Activated T-helper 1 cell treated with anti-CD3 and anti-CD28 coated beads, Interleukin-12 subunit alpha, Interleukin-12 subunit beta, Interleukin-2, Interleukin-4 antibody, amounts not matched to agents 30 ng/mL and 10 ng/mL and 1 ng/mL, durations not matched to agents 14 hours and 24 hours and 36 hours (primary cell): ENCODE results near the gene EP400. TPM values are rescaled to one million over a fixed set of nuclear protein-coding genes. Genes with fewer than 3 reads are reported as not detected.

Source experiments
- DNase-seq: peaks from one replicate; pipeline ENCODE4 v3.0.0; 2021; ENCODE audit warnings: low spot score
- H3K27ac Mint-ChIP-seq: one replicate; pipeline ENCODE4 v1.8.0; 2021; ENCODE audit warnings: mild to moderate bottlenecking, mixed read lengths
- H3K27me3 Mint-ChIP-seq: one replicate; pipeline ENCODE4 v1.8.0; 2022; ENCODE audit warnings: mild to moderate bottlenecking, moderate library complexity, mixed read lengths; ENCODE audit not compliant: insufficient read depth
- H3K36me3 Mint-ChIP-seq: one replicate; pipeline ENCODE4 v1.8.0; 2021; ENCODE audit warnings: low read depth, mixed read lengths
- H3K4me1 Mint-ChIP-seq: one replicate; pipeline ENCODE4 v1.8.0; 2021; ENCODE audit warnings: low read depth, mixed read lengths
- H3K4me3 Mint-ChIP-seq: one replicate; pipeline ENCODE4 v1.8.0; 2021; ENCODE audit warnings: mild to moderate bottlenecking, moderate library complexity, mixed read lengths
- H3K9me3 Mint-ChIP-seq: one replicate; pipeline ENCODE4 v1.8.0; 2021; ENCODE audit warnings: mixed read lengths
- intact Hi-C: fragments of 100-400 bp; cut with micrococcal nuclease; formaldehyde crosslinking; loops from one replicate; pipeline ENCODE4 v1.15.1; 2024
- total RNA-seq: library from RNA; stranded (reverse); gene quantifications from 2 replicates; pipeline ENCODE4 v1.2.3, GENCODE V29; 2022

EP400 gene
- total RNA-seq, 1 donor from 2014 or later = 66.6 TPM

DNA sequence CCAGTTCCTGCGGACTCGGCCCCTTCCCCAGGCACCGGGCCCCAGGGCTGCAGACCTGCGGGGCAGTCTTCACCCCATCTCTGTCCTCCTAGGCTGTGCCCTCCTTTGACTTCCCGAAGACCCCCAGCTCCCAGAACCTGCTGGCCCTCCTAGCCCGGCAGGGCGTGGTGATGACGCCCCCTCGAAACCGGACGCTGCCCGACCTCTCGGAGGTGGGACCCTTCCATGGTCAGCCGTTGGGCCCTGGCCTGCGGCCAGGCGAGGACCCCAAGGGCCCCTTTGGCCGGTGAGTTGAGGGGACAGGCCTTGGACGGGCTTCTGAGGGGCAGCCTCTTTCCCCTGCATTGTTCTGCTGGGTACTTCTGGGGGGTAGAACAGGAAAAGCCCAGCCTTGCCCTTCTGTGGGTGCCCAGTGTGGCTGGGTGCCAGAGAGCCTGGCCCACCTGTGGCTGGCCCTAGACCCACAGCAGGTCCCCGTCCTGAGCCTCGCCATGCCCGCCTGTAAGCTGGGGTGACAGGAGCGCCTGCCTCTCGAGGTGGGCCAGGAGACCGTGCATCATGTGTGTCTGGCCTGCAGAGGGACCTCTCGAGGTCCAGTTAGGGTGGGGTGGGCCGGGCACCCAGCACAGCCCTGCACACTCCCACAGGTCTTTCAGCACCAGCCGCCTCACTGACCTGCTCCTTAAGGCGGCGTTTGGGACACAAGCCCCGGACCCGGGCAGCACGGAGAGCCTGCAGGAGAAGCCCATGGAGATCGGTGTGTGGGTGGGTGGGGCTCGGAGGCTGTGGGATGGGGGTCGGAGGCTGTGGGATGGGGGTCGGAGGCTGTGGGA, 33.2 kb upstream of the EP400 start:
- H3K4me1 Mint-ChIP-seq = no peaks in the 10 kb centered on the region
- DNase-seq = no peak
- H3K4me3 Mint-ChIP-seq = no peak overlapping the region
- H3K27ac Mint-ChIP-seq = no peak overlapping the region
- no peaks in the 10 kb centered on the region for H3K27me3 Mint-ChIP-seq
- intact Hi-C loops = no loop called here
- H3K36me3 Mint-ChIP-seq = no peaks in the 10 kb centered on the region
- no peaks in the 10 kb centered on the region for H3K9me3 Mint-ChIP-seq

DNA sequence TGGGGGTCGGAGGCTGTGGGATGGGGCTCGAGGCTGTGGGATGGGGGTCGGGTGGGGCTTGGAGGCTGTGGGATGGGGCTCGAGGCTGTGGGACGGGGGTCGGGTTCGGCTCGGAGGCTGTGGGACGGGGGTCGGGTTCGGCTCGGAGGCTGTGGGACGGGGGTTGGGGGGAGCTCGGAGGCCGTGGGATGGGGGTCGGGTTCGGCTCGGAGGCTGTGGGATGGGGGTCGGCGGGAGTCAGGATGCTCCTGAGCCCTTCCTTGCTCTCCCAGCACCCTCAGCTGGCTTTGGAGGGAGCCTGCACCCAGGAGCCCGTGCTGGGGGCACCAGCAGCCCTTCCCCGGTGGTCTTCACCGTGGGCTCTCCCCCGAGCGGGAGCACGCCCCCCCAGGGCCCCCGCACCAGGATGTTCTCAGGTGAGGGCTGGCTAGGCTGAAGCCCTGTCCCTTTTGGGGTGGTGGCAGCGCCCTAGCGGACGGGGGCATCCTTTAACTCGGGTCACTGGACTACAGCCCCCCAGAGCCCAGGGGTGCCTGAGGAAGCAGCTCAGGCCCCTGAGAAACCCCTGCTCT, 32.5 kb upstream of the EP400 start:
- Mint-ChIP-seq H3K4me1 (no peaks in the 10 kb centered on the region), H3K36me3 (no peaks in the 10 kb centered on the region), H3K27ac (no peak overlapping the region), H3K4me3 (no peak overlapping the region), H3K27me3 (no peaks in the 10 kb centered on the region), H3K9me3 (no peaks in the 10 kb centered on the region)
- intact Hi-C loops = no loop called here
- no peak for DNase-seq

DNA sequence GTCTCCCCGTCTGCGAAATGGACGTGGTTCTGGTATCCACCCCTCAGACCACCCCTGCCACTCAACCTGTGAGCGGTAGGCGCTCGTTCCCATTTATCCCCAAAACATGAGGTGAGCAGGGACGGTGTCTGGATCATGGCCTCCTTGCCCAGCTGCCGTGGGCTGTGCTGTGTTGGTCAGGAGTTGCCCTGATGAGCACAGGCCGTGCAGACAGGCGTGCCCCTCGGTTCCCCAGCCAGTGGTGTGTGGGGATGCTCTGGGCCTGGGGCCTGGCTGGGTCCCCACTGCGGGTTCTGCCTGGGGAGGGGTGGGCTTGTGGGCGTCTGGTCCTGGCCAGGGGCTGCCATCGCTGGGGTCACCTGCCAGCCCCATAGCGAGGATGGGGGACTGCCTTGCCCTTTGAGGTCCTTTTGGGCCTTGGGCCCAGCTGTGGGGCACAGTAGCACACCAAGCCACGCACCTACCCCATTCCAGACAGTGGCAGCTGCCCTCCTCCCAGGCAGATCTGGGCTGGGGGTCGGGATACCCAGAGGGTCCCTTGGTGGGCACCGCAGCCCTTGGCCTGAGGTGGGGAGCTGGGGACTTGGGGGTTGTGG, 31.9 kb upstream of the EP400 start:
- Mint-ChIP-seq H3K36me3 (no peaks in the 10 kb centered on the region), H3K9me3 (no peaks in the 10 kb centered on the region), H3K4me1 (no peaks in the 10 kb centered on the region), H3K27me3 (no peaks in the 10 kb centered on the region), H3K4me3 (no peak overlapping the region), H3K27ac (no peak overlapping the region)
- DNase-seq = no peak
- intact Hi-C loops = no loop called here

DNA sequence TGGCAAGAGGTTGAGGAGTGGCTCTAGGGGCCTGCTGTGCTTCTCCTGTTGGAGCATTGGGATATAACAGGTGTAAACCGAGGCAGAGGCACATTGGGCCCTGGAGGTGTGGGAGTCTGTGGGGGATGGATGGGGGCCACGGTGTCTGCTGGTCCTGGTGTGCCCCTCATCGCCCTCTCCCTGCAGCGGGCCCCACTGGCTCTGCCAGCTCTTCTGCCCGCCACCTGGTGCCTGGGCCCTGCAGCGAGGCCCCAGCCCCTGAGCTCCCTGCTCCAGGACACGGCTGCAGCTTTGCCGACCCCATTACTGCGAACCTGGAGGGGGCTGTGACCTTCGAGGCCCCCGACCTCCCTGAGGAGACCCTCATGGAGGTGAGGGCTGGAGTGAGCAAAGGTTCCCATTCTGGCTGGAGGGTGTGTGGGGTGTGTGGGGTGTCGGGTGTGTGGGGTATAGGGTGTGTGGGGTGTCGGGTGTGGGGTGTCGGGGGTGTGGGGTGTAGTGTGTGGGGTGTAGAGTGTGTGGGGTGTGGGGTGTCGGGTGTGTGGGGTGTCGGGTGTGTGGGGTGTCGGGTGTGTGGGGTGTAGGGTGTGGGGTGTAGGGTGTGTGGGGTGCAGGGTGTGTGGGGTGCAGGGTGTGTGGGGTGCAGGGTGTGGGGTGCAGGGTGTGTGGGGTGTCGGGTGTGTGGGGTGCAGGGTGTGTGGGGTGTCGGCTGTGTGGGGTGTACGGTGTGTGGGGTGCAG, 31.3 kb upstream of the EP400 start:
- H3K4me1 Mint-ChIP-seq = no peaks in the 10 kb centered on the region
- H3K27ac Mint-ChIP-seq = no peak overlapping the region
- H3K4me3 Mint-ChIP-seq = no peak overlapping the region
- intact Hi-C loops = no loop called here
- H3K9me3 Mint-ChIP-seq = no peaks in the 10 kb centered on the region
- DNase-seq = no peak
- H3K27me3 Mint-ChIP-seq = no peaks in the 10 kb centered on the region
- no peaks in the 10 kb centered on the region for H3K36me3 Mint-ChIP-seq

DNA sequence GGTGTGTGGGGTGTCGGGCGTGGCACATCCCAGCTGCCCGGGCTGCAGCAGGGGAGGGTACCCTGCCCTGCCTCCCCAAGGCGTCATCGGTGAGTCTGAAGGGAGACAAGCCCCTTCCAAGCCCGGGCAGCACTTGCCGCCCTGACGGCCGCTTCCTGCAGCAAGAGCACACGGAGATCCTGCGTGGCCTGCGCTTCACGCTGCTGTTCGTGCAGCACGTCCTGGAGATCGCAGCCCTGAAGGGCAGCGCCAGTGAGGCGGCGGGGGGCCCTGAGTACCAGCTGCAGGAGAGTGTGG, 30.7 kb upstream of the EP400 start:
- Mint-ChIP-seq H3K27ac (no peak overlapping the region), H3K36me3 (no peaks in the 10 kb centered on the region), H3K9me3 (no peaks in the 10 kb centered on the region), H3K4me1 (no peaks in the 10 kb centered on the region), H3K4me3 (no peak overlapping the region), H3K27me3 (no peaks in the 10 kb centered on the region)
- DNase-seq = no peak
- intact Hi-C loops = no loop called here

DNA sequence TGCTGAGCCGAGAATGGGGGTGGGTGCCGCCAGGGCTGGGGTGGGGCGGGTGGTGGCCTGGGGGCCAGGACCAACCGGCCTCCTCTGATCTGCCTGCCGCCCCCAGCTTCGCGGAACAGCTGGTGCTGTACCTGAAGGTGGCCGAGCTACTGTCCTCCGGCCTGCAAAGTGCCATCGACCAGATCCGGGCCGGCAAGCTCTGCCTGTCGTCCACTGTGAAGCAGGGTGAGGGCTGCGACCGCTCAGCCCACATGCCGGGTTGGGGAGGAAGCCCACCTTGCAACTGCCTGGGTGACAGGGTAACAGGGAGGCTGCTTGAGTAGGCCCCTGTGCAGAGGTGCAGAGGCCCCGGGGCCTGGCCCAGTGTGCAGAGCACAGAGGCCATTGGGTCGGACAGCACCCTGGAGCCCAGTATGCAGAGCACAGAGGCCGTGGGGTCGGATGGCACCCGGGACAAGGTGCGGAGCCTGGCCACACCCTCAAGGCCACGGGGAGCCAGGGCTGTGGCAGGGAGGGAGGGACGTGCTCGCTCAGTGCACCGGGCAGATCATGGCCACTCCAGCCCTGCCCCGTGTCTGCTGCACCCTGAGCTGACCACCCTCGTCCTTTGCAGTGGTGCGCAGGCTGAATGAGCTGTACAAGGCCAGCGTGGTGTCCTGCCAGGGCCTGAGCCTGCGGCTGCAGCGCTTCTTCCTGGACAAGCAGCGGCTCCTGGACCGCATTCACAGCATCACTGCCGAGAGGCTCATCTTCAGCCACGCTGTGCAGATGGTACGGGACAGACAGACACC, 30.2 kb upstream of the EP400 start:
- no peaks in the 10 kb centered on the region for H3K27me3 Mint-ChIP-seq
- no peaks in the 10 kb centered on the region for H3K9me3 Mint-ChIP-seq
- H3K36me3 Mint-ChIP-seq = no peaks in the 10 kb centered on the region
- intact Hi-C loops = loop anchor here (10.0 kb wide), 1 partner anchor 265 kb away; no protein-coding TSS in a partner anchor
- H3K4me3 Mint-ChIP-seq = no peak overlapping the region
- no peak for DNase-seq
- no peak overlapping the region for H3K27ac Mint-ChIP-seq
- H3K4me1 Mint-ChIP-seq = no peaks in the 10 kb centered on the region

DNA sequence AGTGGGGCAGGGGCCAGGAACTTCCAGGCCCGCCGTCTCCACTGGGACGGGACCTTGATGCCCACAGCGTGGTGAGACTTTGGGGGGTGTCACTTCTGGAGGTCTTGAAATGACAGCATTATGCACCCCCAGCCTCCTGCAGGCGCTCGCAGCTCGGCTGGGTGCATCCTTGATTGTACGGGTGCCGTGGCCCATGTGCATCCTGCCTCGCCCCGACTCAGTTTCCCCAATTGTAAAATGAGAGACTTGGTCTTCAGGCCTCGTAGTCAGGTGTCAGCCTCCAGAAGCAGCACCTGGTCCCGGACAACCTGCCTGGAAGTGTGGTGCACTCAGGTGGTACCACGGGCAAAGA, 29.6 kb upstream of the EP400 start:
- Mint-ChIP-seq H3K9me3 (no peaks in the 10 kb centered on the region), H3K4me3 (no peak overlapping the region), H3K36me3 (no peaks in the 10 kb centered on the region), H3K4me1 (no peaks in the 10 kb centered on the region), H3K27ac (no peak overlapping the region), H3K27me3 (no peaks in the 10 kb centered on the region)
- intact Hi-C loops = loop anchor here (10.0 kb wide), 1 partner anchor 265 kb away; no protein-coding TSS in a partner anchor
- no peak for DNase-seq

DNA sequence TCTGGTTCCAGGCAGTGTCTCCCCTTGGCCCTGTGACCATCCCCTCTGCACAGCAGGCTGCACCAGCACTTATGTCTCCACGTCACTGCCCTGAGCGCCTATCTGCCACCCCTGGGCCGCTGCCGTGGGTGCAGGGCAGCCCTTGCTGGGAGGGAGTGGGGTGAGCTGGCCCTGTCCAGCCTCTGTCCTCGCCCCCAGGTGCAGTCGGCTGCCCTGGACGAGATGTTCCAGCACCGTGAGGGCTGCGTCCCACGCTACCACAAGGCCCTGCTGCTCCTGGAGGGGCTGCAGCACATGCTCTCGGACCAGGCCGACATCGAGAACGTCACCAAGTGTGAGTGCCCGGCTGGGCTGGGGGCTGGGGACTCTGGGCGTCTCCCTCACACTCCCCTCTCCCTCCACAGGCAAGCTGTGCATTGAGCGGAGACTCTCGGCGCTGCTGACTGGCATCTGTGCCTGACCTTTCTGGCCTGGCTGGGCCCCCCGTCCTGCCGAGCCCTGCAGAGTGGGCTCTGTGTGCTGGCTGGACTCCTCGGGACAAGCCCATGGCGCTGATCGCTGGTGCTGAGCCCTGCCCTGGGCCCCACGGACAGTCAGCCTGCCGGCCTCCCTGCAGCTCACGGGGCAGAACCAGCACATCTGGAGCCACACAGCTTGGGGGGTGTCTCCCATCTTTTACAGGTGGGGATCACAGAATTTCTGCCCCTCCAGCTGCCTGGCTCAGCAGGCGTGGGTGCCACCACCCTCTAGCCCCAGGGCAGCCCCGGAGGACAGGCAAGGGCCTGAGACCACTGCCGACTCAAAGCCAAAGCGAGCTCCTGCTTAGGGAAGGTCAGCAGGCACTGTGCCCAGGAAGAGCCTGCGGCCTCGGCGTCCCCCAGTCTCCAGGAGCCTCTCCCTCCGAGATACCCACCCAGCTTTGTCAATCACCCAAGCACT, 28.6 kb upstream of the EP400 start:
- Mint-ChIP-seq H3K4me3 (no peak overlapping the region), H3K27me3 (no peaks in the 10 kb centered on the region), H3K27ac (no peak overlapping the region), H3K9me3 (no peaks in the 10 kb centered on the region), H3K36me3 (no peaks in the 10 kb centered on the region), H3K4me1 (no peaks in the 10 kb centered on the region)
- DNase-seq = no peak
- intact Hi-C loops = loop anchor here (10.0 kb wide), 1 partner anchor 264 kb away; no protein-coding TSS in a partner anchor

DNA sequence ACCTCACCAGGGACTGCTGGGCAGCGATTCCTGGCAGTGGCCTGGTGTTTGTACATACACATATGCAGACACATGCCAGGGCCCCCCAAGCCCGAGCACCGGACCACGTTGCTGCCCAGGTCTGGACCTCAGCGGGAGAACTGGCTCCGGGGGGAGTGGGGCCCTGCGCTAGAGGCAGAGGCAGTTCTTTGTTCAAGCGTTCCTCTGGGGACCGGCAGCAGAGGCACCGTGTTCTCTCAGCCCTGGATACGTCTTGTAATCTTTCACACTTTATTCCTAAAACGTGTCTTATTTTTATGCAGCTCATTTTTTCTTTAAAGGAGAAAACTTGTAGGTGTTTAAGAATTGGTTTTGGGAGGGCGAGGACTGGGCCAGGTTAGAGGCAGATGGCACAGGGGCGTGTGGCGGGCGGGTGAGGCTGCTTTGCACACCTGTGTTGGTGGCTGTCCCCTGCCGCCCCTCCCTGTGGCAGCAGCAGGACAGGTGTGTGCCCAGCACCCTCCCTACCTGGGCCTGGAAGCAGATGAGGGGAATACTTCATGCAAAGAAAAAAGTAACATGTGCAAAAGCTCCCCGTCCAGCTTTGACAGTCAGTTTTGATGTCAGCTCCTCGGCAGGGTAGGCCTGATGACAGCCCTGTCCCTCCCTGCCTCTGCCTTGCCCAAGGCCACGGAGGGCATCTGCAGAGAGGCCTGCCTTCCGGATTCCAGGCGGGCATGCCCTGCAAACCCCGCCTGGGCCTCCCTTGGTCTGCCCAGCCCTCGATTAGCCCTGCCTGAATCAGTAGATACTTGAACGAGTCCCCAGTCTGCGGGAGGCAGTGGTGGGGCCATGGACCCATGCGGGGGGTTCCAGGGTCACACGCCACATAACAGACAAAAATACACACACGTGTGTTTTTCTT, 27.6 kb upstream of the EP400 start:
- intact Hi-C loops = loop anchor here (10.0 kb wide), 1 partner anchor 263 kb away; no protein-coding TSS in a partner anchor
- Mint-ChIP-seq H3K9me3 (no peaks in the 10 kb centered on the region), H3K27ac (no peak overlapping the region), H3K27me3 (no peaks in the 10 kb centered on the region), H3K4me3 (no peak overlapping the region), H3K36me3 (no peaks in the 10 kb centered on the region), H3K4me1 (no peaks in the 10 kb centered on the region)
- DNase-seq = no peak

DNA sequence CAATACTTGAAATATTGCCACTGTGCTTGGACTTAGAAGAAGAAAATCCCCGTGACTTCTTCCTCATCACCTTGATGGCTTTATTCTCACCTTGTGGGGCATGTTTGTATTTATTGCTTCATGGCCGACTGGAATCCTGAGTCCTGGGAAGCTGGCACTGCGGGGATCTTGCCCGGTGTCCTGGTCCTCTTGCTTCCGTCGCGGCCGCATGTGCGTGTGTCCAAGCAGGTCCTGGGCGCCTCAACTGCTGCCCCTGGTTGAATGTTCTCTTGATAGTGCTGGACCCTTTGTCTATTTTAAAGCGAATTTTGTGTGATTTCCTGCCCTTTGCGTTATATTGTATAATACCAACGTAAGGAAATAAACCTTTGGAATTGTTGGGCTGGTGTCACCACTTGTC, 27.0 kb upstream of the EP400 start:
- DNase-seq = no peak
- no peak overlapping the region for H3K27ac Mint-ChIP-seq
- no peaks in the 10 kb centered on the region for H3K9me3 Mint-ChIP-seq
- intact Hi-C loops = loop anchor here (10.0 kb wide), 1 partner anchor 262 kb away; no protein-coding TSS in a partner anchor
- no peaks in the 10 kb centered on the region for H3K4me1 Mint-ChIP-seq
- H3K36me3 Mint-ChIP-seq = no peaks in the 10 kb centered on the region
- H3K27me3 Mint-ChIP-seq = no peaks in the 10 kb centered on the region
- no peak overlapping the region for H3K4me3 Mint-ChIP-seq

DNA sequence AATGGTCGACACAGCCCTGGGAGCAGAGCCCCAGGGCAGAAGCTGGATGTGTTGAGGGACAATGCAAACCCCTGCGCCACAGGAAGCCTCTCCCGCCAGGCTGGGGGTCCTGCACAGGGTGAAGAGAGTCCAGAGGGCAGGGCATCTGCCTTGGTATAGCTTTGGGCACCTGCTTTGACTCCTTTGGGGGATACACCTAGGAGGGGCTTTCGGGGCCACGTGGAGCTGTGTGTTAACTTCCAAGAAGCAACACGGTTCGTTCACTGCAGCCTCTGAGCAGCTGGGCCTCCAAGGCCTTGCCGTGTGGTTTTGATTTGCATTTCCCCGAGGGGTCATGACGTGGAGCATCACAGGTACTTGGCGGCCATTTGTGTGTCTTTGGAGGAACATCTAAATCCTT, 26.5 kb upstream of the EP400 start:
- intact Hi-C loops = loop anchor here (10.0 kb wide), 1 partner anchor 262 kb away; no protein-coding TSS in a partner anchor
- H3K27me3 Mint-ChIP-seq = no peaks in the 10 kb centered on the region

More for the DNA sequence above, 26.5 kb upstream of the EP400 start:
- no peaks in the 10 kb centered on the region for H3K9me3 Mint-ChIP-seq
- H3K4me3 Mint-ChIP-seq = no peak overlapping the region
- no peaks in the 10 kb centered on the region for H3K36me3 Mint-ChIP-seq
- H3K4me1 Mint-ChIP-seq = no peaks in the 10 kb centered on the region
- no peak overlapping the region for H3K27ac Mint-ChIP-seq
- DNase-seq = no peak
